AG09309 (cell line): ENCODE measurements around the gene SMARCAL1.

Experiments used
- DNase-seq: peaks from one replicate; pipeline ENCODE4 v3.0.0-alpha.2; 2010; ENCODE audit warnings: low read depth
- H3K4me3 ChIP-seq: 2 replicates; pipeline ENCODE4 v1.5.1; 2011; ENCODE audit warnings: mild to moderate bottlenecking, low read depth, low read length, moderate library complexity; ENCODE audit not compliant: control insufficient read depth
- CTCF ChIP-seq: IDR thresholded peaks from 2 replicates; pipeline ENCODE4 v1.5.1; 2011; ENCODE audit warnings: mild to moderate bottlenecking, low read depth, low read length, inconsistent platforms; ENCODE audit not compliant: insufficient read depth, control insufficient read depth; ENCODE audit errors: missing control alignments

Gene SMARCAL1

GRCh38 chr2:216526939-216527338 lies 114.7 kb downstream of the SMARCAL1 start:
- no peak for DNase-seq
- TF ChIP-seq CTCF, result no peak
- H3K4me3 ChIP-seq, result no peak overlapping the region

GRCh38 chr2:216527600-216527999 lies 115.3 kb downstream of the SMARCAL1 start:
- no peak overlapping the region for H3K4me3 ChIP-seq
- no peak for DNase-seq
- no peak for TF ChIP-seq CTCF

GRCh38 chr2:216532562-216532961 lies 120.3 kb downstream of the SMARCAL1 start:
- no peak for DNase-seq
- no peak for TF ChIP-seq CTCF
- no peak overlapping the region for H3K4me3 ChIP-seq
